ENCODE results near the gene STK17A.
"Not testable (repeated sequence)": the region's sequence is repeated elsewhere in the genome, so short reads cannot be mapped to it uniquely, and the experiment has no call there.

The STK17A gene

GRCh38 chr7:43660141-43660540 lies 77.2 kb downstream of the STK17A start:
- no peak for DNase-seq

- DNase-seq = no peak
Measured at GRCh38 chr7:43664681-43665080, 81.8 kb downstream of the STK17A start.

GRCh38 chr7:43666938-43667337 lies 84.0 kb downstream of the STK17A start:
- DNase-seq = no peak

DNA sequence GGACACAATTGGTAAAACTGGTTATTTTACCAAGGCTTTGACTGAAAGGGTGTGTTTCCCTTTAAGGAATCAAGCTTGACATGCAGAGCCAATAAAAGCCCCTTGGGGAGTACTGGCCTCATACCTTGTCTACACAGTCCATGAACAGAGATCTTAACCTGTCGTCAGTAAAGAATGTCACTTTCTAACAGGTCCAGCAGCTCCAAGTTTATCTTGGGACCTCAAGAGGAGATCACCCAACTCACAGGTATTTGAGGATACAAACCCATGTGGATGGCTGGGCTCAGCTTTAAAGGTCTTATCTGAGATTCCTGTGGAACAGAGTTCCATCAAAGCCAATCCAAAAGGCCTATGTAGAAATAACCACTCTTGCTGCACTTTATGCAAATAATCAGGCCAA lies 85.1 kb downstream of the STK17A start:
- DNase-seq = no peak

DNA sequence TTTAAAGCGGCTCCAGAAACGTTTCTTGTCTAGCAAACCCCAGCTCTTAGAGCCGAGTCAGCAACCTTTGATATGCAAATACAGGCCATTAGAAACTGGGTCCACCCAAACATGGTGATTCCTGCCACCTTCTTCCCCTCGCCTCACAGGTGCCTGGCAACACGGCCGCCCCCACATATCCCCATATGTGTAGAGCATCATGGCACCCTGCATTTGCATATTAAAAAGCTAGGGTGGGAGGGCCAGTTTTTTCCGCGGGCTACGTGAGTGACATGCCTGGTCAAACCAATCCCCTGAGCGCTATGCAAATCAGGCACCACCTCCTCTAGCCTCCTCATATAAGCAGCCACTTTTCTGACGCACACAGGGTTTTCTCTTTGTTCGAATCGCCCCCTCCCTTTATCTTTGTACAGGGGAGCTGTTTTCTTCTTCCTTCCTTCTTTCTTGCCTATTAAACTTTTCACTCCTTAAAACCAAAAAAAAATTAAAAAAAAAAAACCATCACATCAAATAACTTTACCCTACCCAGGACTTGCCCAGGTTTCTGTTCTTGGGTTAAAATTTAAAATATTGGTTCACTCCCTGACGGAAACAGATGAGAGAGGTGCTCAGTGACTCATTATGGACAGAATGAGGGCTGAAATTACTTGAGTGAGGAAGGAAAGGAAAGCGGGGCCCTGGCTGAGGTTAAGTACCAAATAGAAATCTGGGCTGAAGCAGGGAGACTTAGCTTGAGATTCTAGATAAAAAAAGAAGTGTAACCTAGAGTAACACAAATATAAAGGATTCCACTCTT lies 86.6 kb downstream of the STK17A start:
- DNase-seq = no peak

DNA sequence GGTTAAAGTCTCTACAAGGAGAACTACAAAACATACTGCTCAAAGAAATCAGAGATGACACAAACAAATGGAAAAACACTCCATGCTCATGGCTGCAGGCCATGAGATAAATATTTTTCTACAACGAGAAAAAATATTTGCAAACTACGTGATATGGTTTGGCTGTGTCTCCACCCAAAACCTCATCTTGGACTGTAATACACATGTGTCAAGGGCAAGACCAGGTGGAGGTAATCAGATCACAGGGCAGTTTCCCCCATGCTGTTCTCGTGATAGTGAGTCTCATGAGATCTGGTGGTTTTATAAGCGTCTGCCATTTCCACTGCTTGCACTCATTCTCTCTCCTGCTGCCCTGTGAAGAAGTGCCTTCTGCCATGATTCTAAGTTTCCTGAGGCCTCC lies 88.6 kb downstream of the STK17A start:
- no peak for DNase-seq

GRCh38 chr7:43673243-43673976 lies 90.5 kb downstream of the STK17A start:
- DNase-seq = not testable (repeated sequence)

DNA sequence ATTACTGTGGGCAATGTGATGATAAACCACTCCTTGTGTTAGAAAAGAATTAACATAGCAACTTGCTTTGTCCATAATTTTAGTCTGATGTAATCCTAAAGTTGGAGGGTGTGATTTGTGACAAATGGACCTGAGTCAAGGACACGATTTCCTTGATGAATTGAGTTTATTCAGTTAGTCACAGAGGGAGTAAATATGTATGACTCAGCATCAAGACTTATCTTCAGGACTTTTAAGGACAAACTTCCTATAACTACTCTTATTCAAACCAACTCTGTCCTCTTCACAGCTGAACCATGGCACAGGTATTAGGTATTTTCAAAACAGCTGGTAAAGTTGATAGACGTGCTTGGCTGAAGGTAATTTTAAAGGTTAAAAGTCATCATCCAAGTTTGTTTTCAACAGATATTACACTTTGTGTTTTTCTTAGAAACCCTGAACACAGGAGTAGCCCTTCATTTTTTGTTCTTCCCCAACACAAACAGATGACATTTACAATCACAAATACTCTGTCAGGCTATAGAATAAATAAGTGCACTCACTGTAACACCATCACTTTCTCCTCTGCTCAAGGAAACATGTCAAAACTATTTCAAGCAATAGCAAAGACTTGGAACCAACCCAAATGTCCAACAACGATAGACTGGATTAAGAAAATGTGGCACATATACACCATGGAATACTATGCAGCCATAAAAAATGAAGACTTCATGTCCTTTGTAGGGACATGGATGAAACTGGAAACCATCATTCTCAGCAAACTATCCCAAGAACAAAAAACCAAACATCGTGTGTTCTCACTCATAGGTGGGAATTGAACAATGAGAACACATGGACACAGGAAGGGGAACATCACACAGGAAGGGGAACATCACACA lies 91.9 kb downstream of the STK17A start:
- DNase-seq = no peak
